Measurements from ENCODE around the gene COX14.

The COX14 gene

DNA sequence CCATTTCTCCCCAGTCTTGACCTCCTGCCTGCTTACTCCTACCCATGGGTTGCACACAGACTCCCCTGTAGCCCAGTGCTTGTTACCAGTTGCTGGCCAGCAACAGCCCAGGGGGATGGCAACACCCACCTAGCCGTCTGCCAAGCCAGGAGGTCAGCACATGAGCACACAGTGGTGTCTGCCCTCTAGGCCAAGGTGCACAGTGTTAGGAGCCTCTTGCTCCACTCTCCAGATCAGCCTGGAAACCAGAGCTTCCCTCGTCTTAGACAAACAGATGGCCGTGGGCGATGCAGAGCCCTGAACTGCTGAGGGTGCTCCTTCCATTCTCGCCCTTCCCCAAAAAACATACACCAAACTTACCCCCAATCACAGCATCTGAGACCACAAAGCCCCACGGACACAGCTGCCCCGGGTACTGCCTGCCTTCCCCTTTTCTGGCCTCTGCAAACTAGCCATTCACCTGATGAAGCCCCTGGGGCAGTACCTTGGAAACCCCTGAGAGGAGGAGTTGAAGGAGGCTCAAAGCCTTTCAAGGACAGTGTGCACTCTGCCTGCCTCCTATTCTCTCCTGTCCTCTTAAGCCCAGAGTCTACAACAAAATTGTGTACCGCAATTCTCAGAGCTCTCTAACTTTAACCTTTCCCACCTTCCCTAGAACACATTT, 9.3 kb upstream of the COX14 start:
- TF ChIP-seq TAF1 (IDR thresholded peaks at IDR 0.05; ENCODE audit: borderline replicate concordance, low read depth, low read length) (no peak), POLR2AphosphoS5 (IDR thresholded peaks at IDR 0.05; ENCODE audit: low read depth, low read length) (no peak), POLR2A (IDR thresholded peaks at IDR 0.05; ENCODE audit: low read depth, low read length) (no peak)
- DNase-seq (ENCODE audit: insufficient read length) (no peak), FAIRE-seq (peak; percentile 27)

DNA sequence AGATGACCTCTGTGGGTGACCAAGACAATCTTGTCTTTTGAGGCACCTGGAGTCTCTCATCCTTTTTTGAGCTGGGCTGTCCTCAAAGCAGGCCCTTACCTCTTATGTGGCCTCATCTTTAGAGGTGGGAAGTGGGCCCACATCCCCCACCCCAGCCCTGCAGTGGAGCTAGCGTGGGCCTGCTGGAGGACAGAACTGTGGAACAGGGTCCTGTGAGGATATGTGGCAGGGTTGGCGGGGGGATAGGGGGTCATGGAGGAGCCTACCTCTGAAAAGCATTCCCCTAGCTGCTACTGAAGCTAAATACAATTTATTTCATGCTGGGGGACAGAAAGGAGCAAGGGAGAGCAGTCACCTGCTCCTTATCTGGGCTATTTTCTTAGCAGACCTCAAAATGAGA, 8.7 kb upstream of the COX14 start:
- no peak for TF ChIP-seq POLR2AphosphoS5 (IDR thresholded peaks at IDR 0.05; ENCODE audit: low read depth, low read length)
- no peak for TF ChIP-seq POLR2A (IDR thresholded peaks at IDR 0.05; ENCODE audit: low read depth, low read length)
- TF ChIP-seq TAF1 (IDR thresholded peaks at IDR 0.05; ENCODE audit: borderline replicate concordance, low read depth, low read length) = no peak
- FAIRE-seq (no peak), DNase-seq (ENCODE audit: insufficient read length) (no peak)

DNA sequence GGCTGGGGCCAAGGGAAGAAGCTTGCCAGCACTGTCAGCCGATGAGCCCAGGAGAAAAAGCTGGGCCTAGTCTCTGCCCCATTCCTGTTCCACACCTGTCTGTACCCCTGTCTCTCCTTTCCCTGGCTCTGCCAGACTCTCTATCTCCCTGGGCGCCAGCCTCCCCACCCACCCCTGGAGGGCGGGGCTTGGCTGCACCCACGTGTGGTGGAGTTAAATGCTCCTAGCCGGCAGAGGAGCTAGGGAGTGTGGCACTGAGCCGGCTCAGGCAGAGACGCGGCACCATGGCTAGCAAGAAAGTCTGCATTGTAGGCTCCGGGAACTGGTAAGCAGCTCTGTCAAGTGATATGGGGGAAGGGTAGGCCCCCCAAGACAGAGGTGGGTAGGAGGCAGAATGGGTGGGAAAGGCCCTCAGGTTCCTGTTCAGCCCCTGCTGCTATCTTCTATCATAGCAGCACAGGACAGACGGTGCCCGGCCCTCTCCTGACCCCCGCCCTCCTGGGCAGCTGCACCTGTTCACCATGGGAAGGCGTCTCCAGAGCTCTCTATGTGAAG, 8.2 kb upstream of the COX14 start, which contains the start of gene GPD1:
Gene GPD1 (plus strand): TSS at position 242 of the 555 bp plus-strand sequence. CDS start 43 bp downstream, at position 285.
- peak; percentile 46 for FAIRE-seq
- DNase-seq (ENCODE audit: insufficient read length) = no peak
- no peak for TF ChIP-seq POLR2A (IDR thresholded peaks at IDR 0.05; ENCODE audit: low read depth, low read length)
- TF ChIP-seq POLR2AphosphoS5 (IDR thresholded peaks at IDR 0.05; ENCODE audit: low read depth, low read length) = no peak
- no peak for TF ChIP-seq TAF1 (IDR thresholded peaks at IDR 0.05; ENCODE audit: borderline replicate concordance, low read depth, low read length)

DNA sequence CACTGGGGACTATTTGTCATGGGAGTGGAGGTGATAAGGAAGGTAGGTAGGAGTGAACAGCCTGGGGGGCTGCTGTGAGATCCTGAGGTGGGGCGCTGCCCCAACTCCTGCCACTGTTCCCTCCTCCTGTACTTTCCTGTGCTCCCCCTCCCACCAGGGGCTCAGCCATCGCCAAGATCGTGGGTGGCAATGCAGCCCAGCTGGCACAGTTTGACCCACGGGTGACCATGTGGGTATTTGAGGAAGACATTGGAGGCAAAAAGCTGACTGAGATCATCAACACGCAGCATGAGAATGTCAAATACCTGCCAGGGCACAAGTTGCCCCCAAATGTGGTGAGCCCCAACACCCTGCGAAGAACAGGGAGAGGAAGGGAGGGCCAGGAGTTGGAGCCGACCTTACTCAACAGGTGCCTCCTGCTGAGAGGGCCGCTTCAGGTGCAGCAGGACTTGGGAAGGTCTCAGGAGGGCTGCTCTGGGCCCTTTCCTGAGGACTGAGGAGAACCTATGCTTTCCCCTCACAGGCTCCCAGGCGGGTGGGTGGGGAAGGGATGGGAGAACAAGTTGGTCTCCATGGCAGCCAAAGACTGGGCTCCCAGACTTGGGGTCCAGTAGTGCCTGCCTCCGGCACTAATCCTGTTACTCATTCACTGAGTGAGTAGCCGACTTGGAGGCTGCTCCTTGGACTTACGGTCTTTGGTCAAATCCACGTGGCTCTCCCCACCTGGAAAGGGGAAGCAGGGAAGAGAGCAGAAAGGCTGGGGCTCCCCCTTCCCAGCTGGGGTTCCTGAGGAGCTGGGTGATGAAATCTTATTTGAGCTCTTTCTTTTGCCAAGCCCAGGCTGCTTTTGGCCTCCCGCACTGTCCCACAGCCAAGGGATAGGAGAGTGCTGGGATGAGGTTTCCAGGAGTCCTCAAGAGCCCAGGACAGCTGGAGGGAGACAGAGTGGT, 7.3 kb upstream of the COX14 start:
- TF ChIP-seq POLR2AphosphoS5 (IDR thresholded peaks at IDR 0.05; ENCODE audit: low read depth, low read length) (no peak), POLR2A (IDR thresholded peaks at IDR 0.05; ENCODE audit: low read depth, low read length) (no peak)
- no peak for DNase-seq (ENCODE audit: insufficient read length)
- no peak for FAIRE-seq

DNA sequence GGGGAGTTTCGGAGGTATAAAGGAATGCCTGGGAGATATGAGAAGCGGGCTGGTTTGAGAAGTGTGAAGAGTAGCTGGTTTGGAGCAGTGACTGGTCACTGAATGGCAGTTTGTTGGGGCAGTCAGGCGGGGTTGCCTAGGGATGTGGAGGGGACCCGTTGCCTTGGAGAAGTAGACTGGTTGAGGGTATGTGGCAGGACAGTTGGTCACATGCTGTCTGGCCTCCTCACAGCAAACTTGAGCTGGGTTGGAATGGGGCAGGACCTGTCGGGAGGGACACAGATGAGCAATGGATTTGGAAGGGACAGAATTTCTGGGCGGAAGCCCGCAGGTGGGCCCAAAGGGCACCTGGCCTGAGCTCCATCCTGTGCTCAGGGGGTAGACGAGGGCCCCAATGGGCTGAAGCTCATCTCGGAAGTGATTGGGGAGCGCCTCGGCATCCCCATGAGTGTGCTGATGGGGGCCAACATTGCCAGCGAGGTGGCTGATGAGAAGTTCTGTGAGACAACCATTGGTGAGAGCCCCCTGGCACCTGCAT, 6.1 kb upstream of the COX14 start:
- no peak for FAIRE-seq

DNA sequence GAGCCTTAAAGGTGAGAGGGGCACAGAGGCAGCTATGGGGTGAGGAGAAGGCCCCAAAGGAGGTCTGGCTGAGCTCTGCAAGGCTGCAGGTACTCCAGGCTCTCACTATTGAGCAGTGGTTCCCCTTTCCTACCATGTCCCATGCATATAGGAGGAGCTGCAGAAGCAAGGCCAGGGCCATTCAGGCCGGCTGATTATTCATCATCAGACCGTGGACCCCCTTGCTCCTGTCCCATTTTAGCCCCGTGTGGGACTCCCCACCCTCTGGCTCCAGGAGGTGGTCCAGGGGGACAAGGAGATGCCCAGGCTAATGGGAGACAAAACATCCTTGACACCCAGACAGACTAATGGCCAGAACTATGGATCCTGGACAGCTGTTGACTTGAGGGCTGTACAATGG, 5.1 kb upstream of the COX14 start:
- DNase-seq (ENCODE audit: insufficient read length) (no peak), FAIRE-seq (no peak)
- no peak for TF ChIP-seq POLR2AphosphoS5 (IDR thresholded peaks at IDR 0.05; ENCODE audit: low read depth, low read length)

More for the DNA sequence above, 6.1 kb upstream of the COX14 start:
- TF ChIP-seq POLR2AphosphoS5 (IDR thresholded peaks at IDR 0.05; ENCODE audit: low read depth, low read length) (no peak), TAF1 (IDR thresholded peaks at IDR 0.05; ENCODE audit: borderline replicate concordance, low read depth, low read length) (no peak), POLR2A (IDR thresholded peaks at IDR 0.05; ENCODE audit: low read depth, low read length) (no peak)
- DNase-seq (ENCODE audit: insufficient read length) = no peak

DNA sequence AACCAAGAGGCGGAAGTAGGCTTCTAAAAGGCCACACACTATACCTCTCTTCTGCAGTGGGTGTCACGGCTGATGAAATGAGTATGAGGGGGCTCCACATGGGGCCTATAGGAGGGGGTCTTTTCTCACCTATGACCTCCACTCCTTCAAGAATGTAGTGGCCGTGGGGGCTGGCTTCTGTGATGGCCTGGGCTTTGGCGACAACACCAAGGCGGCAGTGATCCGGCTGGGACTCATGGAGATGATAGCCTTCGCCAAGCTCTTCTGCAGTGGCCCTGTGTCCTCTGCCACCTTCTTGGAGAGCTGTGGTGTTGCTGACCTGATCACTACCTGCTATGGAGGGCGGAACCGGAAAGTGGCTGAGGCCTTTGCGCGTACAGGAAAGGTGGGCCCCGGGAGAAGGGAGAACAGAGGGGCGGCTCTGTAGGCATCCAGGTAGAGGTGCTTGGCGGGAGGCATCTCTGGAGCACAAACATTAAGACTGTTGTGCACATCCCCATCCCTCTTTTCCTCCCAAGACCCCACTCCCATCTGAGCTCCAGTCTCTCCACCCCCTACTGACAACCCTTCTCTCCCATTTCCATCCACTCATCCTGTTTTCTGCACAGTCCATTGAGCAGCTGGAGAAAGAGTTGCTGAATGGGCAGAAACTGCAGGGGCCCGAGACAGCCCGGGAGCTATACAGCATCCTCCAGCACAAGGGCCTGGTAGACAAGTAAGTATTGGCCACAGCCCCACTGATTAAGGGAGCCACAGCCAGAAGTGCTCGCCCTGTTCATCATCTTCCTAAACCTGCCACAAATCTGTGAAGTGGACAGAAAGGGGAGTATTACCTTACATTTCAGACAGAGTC, 4.4 kb upstream of the COX14 start:
- DNase-seq (ENCODE audit: insufficient read length) (no peak), FAIRE-seq (no peak)

DNA sequence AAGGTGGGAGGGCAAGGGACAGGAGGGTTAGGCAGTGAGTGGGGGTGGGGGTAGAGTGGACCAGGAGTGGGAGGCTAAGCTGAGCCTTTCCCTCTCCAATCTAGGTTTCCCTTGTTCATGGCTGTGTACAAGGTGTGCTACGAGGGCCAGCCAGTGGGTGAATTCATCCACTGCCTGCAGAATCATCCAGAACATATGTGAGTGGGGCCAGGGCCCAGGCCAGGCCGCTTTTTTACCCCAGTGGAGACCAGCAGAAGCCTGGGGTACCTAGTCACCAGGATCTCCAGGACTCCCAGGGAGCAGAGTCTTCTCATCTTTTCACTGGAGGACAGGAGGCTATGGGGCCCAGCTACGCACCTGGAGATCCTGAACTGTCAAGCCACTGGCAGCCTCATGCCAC, 2.7 kb upstream of the COX14 start:
- no peak for FAIRE-seq
- no peak for DNase-seq (ENCODE audit: insufficient read length)

More for the DNA sequence above, 4.4 kb upstream of the COX14 start:
- no peak for TF ChIP-seq TAF1 (IDR thresholded peaks at IDR 0.05; ENCODE audit: borderline replicate concordance, low read depth, low read length)
- no peak for TF ChIP-seq POLR2A (IDR thresholded peaks at IDR 0.05; ENCODE audit: low read depth, low read length)
- no peak for TF ChIP-seq POLR2AphosphoS5 (IDR thresholded peaks at IDR 0.05; ENCODE audit: low read depth, low read length)

DNA sequence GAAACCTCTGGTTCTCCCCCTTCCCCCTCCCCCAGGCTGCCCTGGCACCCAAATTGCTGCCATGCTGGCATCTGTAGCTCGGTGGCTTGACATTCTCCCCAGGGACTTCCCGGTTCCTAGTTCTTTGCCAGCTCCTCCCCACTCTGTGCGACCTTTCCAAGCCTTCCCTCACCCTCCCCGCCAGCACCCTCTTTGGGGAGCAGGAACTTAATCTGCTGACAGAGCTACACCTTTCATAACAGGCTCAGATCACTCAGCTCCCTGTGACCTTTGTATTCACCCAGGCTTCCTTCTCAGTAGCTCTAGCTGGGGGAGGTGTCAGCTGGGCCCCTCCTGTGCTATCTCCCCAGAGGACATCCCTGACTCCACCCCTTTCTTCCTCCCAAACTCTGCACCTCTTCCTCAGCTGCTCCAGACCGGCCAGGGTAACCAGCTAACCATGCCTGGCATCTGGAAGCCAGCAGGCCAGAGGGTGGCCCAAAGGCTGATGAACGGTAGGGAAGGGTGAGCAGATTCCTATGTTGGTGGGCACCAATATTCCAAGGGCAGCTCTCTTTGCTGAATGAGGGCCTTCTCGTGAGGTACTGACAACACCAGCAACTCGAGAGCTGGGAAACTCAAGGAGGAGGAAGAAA, 1.8 kb upstream of the COX14 start:
- peak; percentile 52 for DNase-seq (ENCODE audit: insufficient read length)
- TF ChIP-seq POLR2AphosphoS5 (IDR thresholded peaks at IDR 0.05; ENCODE audit: low read depth, low read length) = no peak
- no peak for TF ChIP-seq TAF1 (IDR thresholded peaks at IDR 0.05; ENCODE audit: borderline replicate concordance, low read depth, low read length)
- TF ChIP-seq POLR2A (IDR thresholded peaks at IDR 0.05; ENCODE audit: low read depth, low read length) = no peak
- FAIRE-seq = peak; percentile 84

More for the DNA sequence above, 2.7 kb upstream of the COX14 start:
- no peak for TF ChIP-seq POLR2A (IDR thresholded peaks at IDR 0.05; ENCODE audit: low read depth, low read length)
- no peak for TF ChIP-seq TAF1 (IDR thresholded peaks at IDR 0.05; ENCODE audit: borderline replicate concordance, low read depth, low read length)
- TF ChIP-seq POLR2AphosphoS5 (IDR thresholded peaks at IDR 0.05; ENCODE audit: low read depth, low read length) = no peak

DNA sequence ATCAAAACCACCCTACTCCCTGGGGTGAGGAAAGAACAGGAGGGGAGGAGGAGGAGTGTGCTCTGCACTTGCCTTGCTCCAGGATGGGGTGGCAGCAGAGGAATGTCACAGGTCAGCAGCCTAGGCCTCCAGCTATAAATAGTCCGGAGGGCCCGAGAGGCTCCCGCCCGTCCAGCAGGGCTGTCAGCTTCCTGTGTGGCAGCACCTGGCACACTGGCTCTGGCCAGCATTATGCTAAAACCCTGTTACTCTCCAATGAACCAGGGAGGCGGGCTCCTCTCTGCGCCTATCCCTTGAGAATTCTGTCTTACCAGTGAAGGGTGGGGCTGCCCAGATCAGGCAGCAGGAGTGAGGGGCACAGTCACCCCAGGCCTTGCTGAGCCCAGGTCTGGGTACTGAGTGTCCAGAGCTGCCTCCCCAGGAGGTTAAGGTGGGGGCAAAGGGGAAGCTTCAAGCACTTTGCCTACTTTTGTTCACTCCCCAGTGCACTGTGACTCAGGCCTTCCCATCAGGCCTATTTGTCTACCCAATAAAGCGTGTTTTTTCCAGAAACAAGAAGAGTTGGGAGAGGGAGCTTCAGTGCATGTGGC, 1.2 kb upstream of the COX14 start:
- TF ChIP-seq TAF1 (IDR thresholded peaks at IDR 0.05; ENCODE audit: borderline replicate concordance, low read depth, low read length) (no peak), POLR2AphosphoS5 (IDR thresholded peaks at IDR 0.05; ENCODE audit: low read depth, low read length) (no peak), POLR2A (IDR thresholded peaks at IDR 0.05; ENCODE audit: low read depth, low read length) (no peak)
- FAIRE-seq (peak; percentile 57), DNase-seq (ENCODE audit: insufficient read length) (no peak)
